ENCODE results near the gene EYA3. TPM values are rescaled to one million over a fixed set of nuclear protein-coding genes. Genes with fewer than 3 reads are reported as not detected.

The EYA3 gene
- total RNA-seq, 1 experiment from 2014 or later: 32.7 TPM

DNA sequence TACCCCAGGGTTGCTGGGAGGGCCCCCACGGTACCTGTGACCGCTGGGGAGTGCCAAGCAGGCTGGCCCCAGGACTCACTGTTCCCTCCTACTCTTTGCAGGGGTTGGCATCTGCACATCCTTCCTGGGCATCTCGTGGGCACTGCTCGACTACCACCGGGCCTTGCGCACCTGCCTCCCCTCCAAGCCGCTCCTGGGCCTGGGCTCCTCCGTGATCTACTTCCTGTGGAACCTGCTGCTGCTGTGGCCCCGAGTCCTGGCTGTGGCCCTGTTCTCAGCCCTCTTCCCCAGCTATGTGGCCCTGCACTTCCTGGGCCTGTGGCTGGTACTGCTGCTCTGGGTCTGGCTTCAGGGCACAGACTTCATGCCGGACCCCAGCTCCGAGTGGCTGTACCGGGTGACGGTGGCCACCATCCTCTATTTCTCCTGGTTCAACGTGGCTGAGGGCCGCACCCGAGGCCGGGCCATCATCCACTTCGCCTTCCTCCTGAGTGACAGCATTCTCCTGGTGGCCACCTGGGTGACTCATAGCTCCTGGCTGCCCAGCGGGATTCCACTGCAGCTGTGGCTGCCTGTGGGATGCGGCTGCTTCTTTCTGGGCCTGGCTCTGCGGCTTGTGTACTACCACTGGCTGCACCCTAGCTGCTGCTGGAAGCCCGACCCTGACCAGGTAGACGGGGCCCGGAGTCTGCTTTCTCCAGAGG lies 121.9 kb downstream of the EYA3 start:
- Mint-ChIP-seq H3K36me3 (ENCODE audit: insufficient read depth in 1 of 3, low read depth in 3 of 3) (peaks cover 11 to 41% (median 31%) of the 10 kb centered on the region in 3 experiments; a peak in 6 of 7 replicates), H3K4me3 (no peak overlapping the region), H3K27ac (peak overlapping the region in 1 of 3 experiments; percentile 85; a peak in 2 of 7 replicates), H3K27me3 (ENCODE audit: low read depth) (no peaks in the 10 kb centered on the region; the same call in 1 of the 2 replicates), H3K9me3 (no peaks in the 10 kb centered on the region), H3K4me1 (peaks cover 6 to 8% of the 10 kb centered on the region in 2 experiments)
- H3K9ac ChIP-seq (ENCODE audit: extremely low read depth, insufficient read length, low read length): no peak overlapping the region
- no CpG with 5 or more reads among the region's 24 CpGs for WGBS (ENCODE audit: extremely low coverage, insufficient read length, low lambda C conversion rate)
- no peak overlapping the region for H3K4ac ChIP-seq (ENCODE audit: low read depth, low read length)
- H4K8ac ChIP-seq (replicated peaks; ENCODE audit: insufficient read length, low read depth, low read length): no peak overlapping the region
- H3K4me1 ChIP-seq (ENCODE audit: insufficient read depth, low read length): no peaks in the 10 kb centered on the region
- H3K27ac ChIP-seq (ENCODE audit: insufficient read length, low read depth, low read length): no peak overlapping the region
- no peak overlapping the region for H2BK12ac ChIP-seq (ENCODE audit: insufficient read length, low read depth, low read length)
- H2BK120ac ChIP-seq (ENCODE audit: low read depth, low read length, poor library complexity, severe bottlenecking): no peak overlapping the region
- H3K9me3 ChIP-seq (ENCODE audit: control insufficient read depth, low read depth, low read length): no peaks in the 10 kb centered on the region
- H2BK20ac ChIP-seq (ENCODE audit: low read depth, low read length, poor library complexity, severe bottlenecking): no peak overlapping the region
- H4K5ac ChIP-seq (ENCODE audit: insufficient read length, low read depth, low read length): no peak overlapping the region
- no peaks in the 10 kb centered on the region for H3K79me2 ChIP-seq (ENCODE audit: insufficient read depth, low read length)
- no peak overlapping the region for H3K23ac ChIP-seq (ENCODE audit: insufficient read length, low read depth, low read length)
- no peak for DNase-seq
- H3K79me1 ChIP-seq (ENCODE audit: insufficient read depth, low read depth, low read length, poor library complexity, severe bottlenecking): no peaks in the 10 kb centered on the region
- no peaks in the 10 kb centered on the region for H4K20me1 ChIP-seq (ENCODE audit: control insufficient read depth, insufficient read depth, insufficient read length)
- H3T11ph ChIP-seq (ENCODE audit: low read length): no peak overlapping the region
- no peak overlapping the region for H3K56ac ChIP-seq (ENCODE audit: insufficient read length, low read depth, low read length)
- H3K14ac ChIP-seq (ENCODE audit: insufficient read depth, low read length): no peak overlapping the region
- no peak overlapping the region for H2AFZ ChIP-seq (ENCODE audit: low read length)
- H2AK5ac ChIP-seq (ENCODE audit: insufficient read length, low read length): no peak overlapping the region
- H4K91ac ChIP-seq (ENCODE audit: insufficient read length, low read depth, low read length): no peak overlapping the region
- H3K27me3 ChIP-seq (ENCODE audit: insufficient read depth, low read length): no peaks in the 10 kb centered on the region
- no peak overlapping the region for H3K4me2 ChIP-seq (ENCODE audit: insufficient read depth, insufficient read length, low read length)
- H3K23me2 ChIP-seq (ENCODE audit: insufficient read length, low read depth, low read length, poor library complexity, severe bottlenecking): no peaks in the 10 kb centered on the region
- no peak overlapping the region for H3K18ac ChIP-seq (ENCODE audit: insufficient read length, low read depth, low read length)
- TF ChIP-seq, protein P1, sequence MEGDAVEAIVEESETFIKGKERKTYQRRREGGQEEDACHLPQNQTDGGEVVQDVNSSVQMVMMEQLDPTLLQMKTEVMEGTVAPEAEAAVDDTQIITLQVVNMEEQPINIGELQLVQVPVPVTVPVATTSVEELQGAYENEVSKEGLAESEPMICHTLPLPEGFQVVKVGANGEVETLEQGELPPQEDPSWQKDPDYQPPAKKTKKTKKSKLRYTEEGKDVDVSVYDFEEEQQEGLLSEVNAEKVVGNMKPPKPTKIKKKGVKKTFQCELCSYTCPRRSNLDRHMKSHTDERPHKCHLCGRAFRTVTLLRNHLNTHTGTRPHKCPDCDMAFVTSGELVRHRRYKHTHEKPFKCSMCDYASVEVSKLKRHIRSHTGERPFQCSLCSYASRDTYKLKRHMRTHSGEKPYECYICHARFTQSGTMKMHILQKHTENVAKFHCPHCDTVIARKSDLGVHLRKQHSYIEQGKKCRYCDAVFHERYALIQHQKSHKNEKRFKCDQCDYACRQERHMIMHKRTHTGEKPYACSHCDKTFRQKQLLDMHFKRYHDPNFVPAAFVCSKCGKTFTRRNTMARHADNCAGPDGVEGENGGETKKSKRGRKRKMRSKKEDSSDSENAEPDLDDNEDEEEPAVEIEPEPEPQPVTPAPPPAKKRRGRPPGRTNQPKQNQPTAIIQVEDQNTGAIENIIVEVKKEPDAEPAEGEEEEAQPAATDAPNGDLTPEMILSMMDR (conservative IDR thresholded peaks at IDR 0.05): no peak
- H2BK15ac ChIP-seq (ENCODE audit: low read depth, low read length): no peak overlapping the region
- no peak overlapping the region for H2BK5ac ChIP-seq (ENCODE audit: insufficient read length, low read length)

All from H9 (cell line).